Activated CD8-positive, alpha-beta memory T cell treated with anti-CD3 and anti-CD28 coated beads for 4 hours (primary cell): Measurements from ENCODE around the gene MYH13.

Experiments
- DNase-seq, 2 donors: peaks; one replicate each; pipeline ENCODE4 v3.0.0-alpha.2; 2020; ENCODE audit warnings: low read depth in 2 of 2

MYH13 gene

DNA sequence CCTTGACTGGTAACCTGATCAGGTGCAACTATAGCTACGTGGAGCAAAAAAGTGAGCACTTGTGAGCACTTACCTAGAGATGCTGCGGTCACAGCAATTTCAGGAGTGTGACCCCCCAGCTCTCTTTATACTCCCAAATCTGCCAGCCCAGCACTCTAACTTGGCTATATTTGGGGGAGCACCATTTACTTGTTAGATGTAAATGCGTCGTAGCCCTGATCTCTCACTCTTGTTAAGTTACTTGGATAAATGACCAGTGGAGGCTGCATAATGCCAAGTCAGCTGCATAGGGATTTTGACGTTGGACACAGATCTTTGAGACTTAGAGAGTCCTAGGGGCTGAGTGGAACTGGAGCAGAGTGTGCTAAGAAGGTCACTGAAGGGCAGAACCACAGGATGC lies at the start of gene MYH13:
Gene MYH13 (minus strand): TSS at position 101 of the 400 bp plus-strand sequence. CDS start 8,476 bp downstream, outside the sequence.
- DNase-seq = no peak

GRCh38 chr17:10421900-10422542 lies 49.2 kb upstream of the MYH13 start, which contains the start of gene MYH8:
MYH8 (minus strand) TSS chr17:10421950; CDS start chr17:10420227, 1,723 bp downstream.
- no peak for DNase-seq

DNA sequence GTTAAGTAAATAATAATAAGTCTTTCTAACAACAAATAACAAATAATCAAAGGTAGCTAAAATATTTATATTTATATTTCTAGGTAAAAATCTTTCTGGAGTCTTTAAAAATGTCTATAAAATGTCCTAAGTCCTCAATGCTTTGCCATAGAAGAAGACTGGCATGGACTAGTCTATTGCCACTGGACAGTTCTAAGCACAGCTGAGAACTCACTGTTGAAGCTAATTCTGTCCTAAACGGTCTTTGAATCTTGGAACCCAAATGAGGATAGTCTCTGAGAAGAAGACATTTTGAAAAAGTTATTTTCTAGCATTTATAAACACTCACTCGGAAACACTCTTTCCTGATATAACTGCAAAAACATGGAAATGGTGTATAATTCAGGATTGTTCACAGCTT lies 48.4 kb upstream of the MYH13 start:
- DNase-seq = no peak

DNA sequence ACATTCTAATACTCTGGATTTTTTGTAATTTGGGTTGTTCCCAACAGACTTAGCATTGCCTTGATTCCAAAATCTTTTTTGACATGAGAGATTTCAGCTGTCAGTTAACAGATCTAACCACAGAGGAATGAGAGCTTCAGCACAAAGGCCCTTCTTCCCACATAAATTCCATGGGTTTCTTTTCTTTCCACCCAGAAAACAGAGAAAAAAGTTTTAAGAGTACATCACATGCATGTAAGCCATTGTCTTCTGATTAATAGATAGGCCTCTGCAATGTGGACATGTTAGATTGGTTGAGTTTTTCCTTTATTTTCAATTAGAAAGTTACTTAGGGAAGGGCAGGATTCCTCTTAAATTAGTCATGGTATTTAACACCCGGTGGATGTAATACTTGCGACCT lies 48.0 kb upstream of the MYH13 start:
- DNase-seq = no peak

- no peak for DNase-seq
Observed at GRCh38 chr17:10417431-10417830, 44.6 kb upstream of the MYH13 start.

GRCh38 chr17:10415161-10415560 lies 42.4 kb upstream of the MYH13 start:
- DNase-seq = no peak

DNA sequence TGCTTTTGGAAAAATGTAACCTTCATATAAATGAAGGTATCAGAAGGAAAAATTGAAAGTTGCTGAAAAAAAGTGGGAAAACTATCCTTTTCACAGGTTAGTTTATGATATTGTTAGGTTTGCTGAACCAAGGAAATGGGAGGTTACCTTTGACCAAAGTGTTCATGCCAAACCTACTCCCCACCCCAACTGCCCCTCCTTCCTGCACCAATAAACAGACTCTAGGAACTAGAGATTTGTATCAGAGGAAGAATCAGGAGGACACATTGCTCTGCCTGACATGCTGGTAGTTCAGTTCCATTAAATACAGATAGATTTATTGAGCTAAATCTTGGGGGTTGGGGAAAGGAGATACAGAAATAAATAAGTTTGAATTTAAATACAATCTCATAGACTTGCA lies 30.8 kb upstream of the MYH13 start:
- DNase-seq = no peak

- no peak for DNase-seq
Observed at GRCh38 chr17:10398352-10398751, 25.5 kb upstream of the MYH13 start.

DNA sequence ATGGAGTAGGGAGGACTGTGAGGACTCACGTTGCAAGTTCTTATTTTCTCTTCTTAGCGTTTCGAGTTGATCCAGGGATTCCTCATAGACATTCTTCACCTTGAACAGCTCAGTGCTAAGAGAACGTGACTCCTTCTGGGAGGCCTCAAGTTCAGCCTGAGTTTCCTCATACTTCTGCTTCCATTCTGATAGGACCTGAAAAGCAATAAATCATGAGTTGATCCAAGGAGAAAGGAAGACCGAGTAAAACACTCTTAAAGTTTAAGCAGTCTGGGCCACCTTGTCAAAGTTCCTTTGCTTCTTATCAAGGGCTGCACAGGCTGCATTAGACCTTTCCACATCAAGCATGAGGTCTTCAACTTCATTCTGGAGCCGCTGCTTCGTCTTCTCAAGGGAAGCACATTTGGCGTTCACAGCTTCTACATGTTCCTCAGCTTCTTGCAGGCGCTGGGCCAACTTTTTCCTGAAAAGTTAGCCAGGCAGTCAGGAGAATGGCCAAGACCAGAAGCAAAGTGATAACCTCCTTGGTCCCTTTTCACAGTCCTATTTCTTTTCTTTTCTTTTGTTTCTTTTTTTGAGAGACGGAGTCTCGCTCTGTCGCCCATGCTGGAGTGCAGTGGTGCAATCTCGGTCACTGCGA lies 23.8 kb upstream of the MYH13 start:
- no peak for DNase-seq

- no peak for DNase-seq
Observed at GRCh38 chr17:10394201-10394887, 21.5 kb upstream of the MYH13 start.

- no peak for DNase-seq
Observed at GRCh38 chr17:10392880-10393279, 20.1 kb upstream of the MYH13 start.

- no peak for DNase-seq
Observed at GRCh38 chr17:10385871-10386270, 13.1 kb upstream of the MYH13 start.

DNA sequence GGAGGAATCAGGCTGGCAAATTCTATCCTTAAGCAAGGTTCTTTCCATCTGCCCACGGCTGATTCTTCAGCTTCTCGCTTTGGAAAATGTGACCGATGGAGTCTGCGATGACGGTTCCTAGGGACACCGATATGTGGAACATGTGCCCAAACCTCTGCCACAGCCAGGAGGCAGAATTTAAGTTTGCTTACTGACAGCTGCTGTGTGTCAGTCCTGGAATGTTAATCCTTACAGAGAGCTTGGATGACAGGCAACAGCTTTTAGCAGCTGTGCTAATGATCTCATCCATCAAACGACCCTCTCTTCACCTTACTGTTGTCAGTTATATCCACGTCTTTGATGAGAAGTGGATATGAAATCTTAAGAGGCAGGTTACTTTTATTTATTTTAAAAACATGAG lies 11.4 kb upstream of the MYH13 start:
- DNase-seq = no peak

DNA sequence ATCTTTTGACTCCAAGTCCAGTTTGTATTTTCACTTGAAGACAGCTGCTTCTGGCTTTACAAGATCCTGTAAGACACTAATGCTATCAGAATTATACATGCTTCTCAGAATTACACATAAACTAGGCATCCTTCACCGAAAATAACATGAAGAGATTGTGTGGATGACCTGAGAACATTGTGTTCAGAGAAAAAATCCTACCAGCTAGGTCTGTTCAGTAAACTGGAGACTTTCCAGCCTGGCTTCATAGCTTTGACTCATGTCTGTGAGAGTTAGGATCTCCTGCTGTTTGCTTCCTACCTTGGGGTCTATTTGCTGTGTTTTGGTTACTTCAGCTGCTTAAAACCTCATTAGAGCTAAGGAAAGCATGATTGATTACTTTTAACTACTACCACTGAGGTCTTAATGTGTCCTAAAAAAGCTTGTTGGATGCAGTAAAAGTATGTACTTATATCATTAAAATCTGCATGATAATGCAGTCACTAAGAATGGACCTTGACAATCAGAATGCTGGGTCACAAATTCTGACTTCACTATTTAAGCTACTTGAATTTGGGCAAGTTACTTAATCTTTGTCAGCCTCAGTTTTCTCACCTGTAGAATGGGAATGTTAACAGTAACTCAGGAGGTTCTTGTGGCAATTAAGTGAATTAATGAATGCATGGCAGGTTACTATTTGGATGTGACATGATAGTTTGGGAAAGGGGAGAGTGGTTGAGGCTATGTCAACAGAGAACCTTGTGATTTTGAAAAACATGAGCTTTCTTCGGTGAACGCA lies 8.0 kb upstream of the MYH13 start:
- DNase-seq = no peak

DNA sequence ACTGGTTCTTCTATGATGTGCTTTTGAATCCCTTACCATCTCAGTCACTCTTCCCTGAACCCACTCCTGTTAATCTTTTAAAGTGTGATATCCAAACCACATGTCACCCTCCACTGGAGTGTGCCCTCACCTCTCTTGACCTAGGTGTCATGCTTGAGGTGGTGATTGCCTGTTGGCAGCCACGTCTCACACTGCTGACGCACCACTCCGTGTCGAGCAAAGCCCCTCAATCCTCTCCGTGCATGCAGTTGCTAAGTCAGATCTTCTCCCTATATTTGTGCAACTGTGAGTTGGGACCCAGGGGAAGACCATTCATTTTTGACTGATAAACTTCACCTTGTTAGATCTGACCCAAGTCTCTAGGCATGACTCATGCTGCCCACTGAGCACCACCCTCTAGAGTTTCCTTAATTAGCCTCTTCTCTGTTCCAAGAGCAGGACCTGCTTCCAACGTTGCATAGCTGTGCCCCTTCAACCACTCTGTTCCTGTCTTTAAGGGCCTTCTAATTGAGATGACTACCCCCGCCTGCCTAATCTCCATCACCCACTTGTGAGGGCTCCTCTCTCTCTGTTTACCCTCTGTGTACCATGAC lies 2.7 kb downstream of the MYH13 start:
- DNase-seq = no peak

DNA sequence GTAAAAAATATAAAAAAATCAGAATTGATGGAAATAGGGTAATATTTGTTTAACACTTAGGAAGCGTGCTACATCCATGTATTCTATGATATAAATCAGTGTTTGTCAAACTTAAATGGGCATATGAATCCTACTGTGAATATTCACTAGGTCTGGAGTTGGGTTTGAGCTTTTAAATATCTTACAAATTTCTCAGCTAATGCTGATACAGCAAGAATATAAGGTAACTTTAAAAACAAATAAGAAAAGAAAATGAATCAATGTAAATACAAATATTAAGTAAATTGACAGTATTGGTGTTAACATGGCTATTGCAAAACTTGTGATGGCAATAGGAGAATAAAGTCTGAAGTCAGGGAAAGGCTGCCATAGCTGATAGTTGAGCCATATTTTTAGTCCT lies 3.6 kb downstream of the MYH13 start:
- DNase-seq = no peak

DNA sequence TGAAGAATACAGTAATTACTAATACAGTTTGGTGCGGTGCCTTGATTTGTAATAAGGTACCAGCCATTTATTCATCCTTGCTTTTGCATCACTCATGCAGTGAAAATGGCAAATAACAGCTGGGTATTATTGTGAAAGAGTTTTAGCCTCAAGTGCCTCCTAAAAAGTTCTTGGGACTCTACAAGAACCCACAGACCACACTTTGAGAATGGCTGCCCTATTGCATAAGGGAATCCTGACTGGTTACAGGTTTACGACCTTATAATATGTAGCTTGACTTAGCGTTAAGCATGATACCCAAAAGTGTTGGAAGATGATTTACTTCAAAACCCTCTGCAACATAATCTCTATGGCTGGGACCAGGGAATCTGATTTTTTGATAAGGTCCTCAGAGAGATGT lies 4.2 kb downstream of the MYH13 start:
- no peak for DNase-seq

DNA sequence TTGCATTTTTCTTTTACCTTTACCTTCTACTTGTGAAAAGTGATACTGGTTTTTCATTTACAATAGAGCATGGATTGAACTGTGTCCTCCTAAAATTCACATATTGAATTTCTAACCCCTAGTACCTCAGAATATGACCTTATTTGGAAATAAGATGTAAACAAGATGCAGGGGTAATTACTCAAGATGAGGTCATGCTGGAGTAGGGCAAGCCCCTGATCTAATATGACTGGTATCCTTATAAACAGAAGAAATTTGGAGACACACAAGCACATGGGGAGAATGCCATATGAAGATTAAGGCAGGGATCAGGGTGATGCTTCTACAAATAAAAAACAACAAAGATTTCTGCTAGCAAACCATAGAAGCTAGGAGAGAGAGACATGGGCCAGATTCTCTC lies 12.2 kb downstream of the MYH13 start:
- DNase-seq = no peak

DNA sequence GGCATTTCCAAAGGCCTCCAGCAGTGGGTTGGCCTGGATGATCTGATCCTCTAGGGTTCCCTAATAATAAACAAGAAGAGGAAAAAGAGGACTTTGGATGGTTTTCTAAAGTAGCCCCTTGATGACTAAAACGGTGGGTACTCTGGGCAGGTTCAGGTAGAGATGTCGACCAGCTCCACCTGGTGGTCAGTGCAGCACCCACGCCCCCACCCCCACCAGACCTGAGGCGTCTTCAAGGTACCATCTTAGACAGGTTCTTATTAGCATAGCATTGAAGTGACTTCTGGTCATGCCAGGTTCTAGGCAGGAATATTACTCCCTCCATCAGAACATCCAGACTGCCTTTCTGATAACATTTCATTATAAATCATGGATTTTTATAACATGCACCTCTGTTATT lies 15.0 kb downstream of the MYH13 start:
- DNase-seq = no peak

DNA sequence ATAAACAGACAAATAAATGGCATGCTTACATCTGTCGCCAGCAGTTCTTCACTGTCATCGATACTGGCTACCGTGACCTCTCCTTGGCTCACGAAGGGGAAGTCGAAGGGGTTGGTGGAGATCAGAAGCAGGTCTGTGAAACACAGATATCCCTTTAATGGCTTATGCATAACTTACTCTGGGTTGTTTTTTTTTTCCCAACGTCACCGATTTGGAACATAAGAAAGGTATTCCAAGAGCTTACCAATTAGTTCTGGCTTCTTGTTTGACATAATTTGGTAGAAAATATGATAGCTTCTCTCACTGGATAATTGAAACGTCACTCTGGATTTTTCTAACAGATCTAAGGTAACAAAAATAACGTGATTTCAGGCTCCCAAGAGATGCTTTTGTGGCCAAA lies 18.2 kb downstream of the MYH13 start:
- no peak for DNase-seq

DNA sequence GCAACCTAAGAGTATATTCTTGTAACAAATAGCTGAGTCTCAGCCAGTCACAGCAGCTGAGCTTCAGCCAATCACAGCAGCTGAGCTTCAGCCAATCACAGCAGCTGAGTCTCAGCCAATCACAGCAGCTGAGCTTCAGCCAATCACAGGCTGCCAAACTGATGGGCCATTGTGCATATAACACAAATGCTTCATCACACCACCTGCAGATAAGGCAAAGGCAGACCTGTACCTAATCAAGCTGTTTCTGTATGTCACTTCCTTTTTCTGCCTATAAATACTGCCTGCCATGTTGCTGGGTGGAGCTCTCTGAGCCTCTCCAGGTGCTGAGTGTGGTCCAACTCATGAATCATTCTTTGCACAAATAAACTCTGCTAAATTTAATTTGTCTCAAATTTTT lies 19.9 kb downstream of the MYH13 start:
- no peak for DNase-seq

DNA sequence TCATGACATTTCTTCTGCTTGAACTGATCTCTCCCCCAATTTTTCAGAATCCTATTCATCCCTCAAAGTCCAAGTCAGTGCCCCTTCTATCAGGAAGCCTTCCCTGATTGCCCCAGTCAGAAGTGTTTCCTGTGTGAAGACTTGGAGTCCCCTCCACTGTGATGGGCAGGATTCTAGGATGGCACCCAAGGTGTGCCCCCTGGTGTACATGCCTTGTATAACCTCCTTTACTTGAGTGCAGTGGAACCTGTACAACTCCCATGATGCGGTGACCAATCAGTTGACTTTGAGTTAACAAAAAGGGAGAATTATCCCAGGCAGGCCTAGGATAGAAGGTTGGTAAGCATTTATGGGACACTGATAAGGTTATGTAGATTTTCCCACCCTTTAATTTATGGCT lies 23.4 kb downstream of the MYH13 start:
- DNase-seq = no peak
